GM18505 (cell line): Measurements from ENCODE around the gene CHRNA3.
"Not testable (repeated sequence)": the region's sequence is repeated elsewhere in the genome, so short reads cannot be mapped to it uniquely, and the experiment has no call there.

Experiments used
- ATAC-seq: cut with Tn5 transposase; IDR thresholded peaks from one replicate; pipeline ENCODE4 v1.9.1; 2021; ENCODE audit not compliant: unreplicated experiment
- POLR2A ChIP-seq: IDR thresholded peaks from 4 replicates; pipeline ENCODE4 v1.6.1; 2011; ENCODE audit warnings: borderline replicate concordance; ENCODE audit not compliant: insufficient read depth, insufficient read length; ENCODE audit errors: extremely low read depth

Gene CHRNA3

GRCh38 chr15:78617076-78617475, 3.7 kb downstream of the CHRNA3 start:
- TF ChIP-seq POLR2A: no peak
- ATAC-seq: no peak

DNA sequence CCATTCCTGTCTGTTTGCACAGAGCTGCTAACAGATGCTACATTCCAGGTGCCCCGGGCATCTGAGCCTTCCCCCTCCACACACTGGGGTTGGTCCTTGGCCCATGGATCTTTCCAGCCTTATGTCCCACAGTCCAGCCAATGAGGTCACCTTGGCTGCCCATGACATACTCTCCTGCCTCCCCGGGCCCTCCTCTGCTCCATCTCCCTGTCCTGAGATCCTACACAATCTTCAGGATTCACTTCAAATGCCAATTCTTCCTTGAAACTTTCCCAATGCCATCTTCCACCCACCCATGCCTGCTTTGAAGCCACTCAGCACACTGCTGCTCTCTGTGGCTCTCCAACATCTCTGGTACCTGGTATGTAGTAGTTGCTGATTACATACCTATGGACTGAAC, 4.3 kb downstream of the CHRNA3 start:
- ATAC-seq: no peak
- no peak for TF ChIP-seq POLR2A

- ATAC-seq: no peak
- no peak for TF ChIP-seq POLR2A
Observed at GRCh38 chr15:78615151-78615589, 5.6 kb downstream of the CHRNA3 start.

- TF ChIP-seq POLR2A: no peak
- no peak for ATAC-seq
Observed at GRCh38 chr15:78614021-78614420, 6.8 kb downstream of the CHRNA3 start.

- not testable (repeated sequence) for ATAC-seq
Observed at GRCh38 chr15:78609551-78609950, 11.2 kb downstream of the CHRNA3 start.

DNA sequence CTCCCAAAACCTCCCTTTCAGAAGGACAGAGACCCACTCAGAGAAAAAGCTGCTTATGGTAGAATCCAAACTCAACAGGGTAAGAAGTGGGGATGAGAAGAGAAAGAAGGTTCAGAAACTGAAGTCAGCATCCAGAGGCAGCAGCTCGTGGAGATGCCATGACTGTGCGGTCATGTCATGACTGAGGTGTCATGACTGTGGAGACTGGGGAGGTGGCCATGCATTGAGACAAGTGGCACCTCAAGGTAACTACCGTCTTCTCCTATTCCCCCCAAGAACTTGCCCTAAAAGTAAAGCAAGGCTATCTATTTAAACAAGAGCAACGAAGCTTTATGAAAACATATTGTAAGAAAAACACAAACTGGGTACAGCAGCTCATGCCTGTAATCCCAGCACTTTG, 15.1 kb downstream of the CHRNA3 start:
- TF ChIP-seq POLR2A: no peak
- ATAC-seq: no peak

DNA sequence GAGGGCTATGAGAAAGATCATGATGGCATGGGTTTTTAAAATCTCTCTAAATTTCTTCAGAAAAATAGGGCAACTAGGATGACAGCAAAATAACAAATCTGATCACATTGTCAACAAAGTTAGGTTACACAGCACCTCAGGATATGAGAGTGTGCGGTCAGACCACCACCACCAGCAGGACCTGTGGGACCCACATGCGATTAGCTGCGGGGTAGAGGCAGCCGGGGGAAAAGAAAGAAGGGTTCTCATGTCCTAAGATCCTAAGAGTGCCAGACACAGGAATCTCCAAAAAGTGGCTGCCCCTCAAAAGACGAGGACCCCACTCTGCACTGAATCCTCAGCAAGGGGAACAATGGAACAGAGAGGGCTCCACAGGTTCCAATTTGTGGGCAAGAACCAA, 15.6 kb downstream of the CHRNA3 start:
- no peak for ATAC-seq
- TF ChIP-seq POLR2A: no peak

DNA sequence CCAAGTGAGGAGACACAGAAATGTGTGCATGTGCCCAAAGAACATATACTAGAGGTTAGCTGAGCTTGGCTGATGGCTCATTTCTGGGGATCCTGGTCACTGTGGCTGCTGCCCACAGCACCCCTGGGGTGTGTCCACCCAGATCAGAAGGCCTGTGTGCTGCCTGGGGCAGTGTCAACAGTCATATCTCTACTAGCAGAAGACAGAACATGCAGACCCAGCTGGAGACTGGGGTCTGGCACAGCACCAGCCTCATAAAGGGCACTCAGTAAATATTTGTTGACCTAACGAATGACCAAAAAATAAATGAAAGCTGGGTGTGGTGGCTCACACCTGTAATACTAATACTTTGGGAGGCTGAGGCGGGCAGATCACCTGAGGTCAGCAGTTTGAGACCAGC, 16.4 kb downstream of the CHRNA3 start:
- TF ChIP-seq POLR2A: no peak
- ATAC-seq: no peak

GRCh38 chr15:78603467-78603866, 17.3 kb downstream of the CHRNA3 start:
- TF ChIP-seq POLR2A: no peak
- ATAC-seq: no peak

GRCh38 chr15:78599189-78599588, 21.6 kb downstream of the CHRNA3 start:
- ATAC-seq: no peak
- TF ChIP-seq POLR2A: no peak

DNA sequence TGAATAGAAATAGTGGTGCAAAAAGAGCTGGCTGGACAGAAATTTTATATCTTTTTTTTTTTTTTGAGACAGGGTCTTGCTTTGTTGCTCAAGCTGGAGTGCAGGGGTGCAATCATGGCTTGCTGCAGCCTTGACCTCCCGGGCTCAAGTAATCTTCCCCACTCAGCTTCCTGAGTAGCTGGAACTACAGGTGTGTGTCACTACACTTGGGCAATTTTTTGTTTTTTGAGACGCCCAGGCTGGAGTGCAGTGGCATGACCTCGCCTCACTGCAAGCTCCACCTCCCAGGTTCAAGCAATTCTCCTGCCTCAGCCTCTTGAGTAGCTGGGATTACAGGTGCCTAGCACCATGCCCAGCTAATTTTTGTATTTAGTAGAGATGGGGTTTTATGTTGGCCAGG, 22.4 kb downstream of the CHRNA3 start:
- no peak for TF ChIP-seq POLR2A
- no peak for ATAC-seq

GRCh38 chr15:78597583-78597982, 23.2 kb downstream of the CHRNA3 start:
- no peak for ATAC-seq
- no peak for TF ChIP-seq POLR2A

GRCh38 chr15:78574944-78575343, 45.9 kb downstream of the CHRNA3 start:
- ATAC-seq: no peak
- TF ChIP-seq POLR2A: no peak

DNA sequence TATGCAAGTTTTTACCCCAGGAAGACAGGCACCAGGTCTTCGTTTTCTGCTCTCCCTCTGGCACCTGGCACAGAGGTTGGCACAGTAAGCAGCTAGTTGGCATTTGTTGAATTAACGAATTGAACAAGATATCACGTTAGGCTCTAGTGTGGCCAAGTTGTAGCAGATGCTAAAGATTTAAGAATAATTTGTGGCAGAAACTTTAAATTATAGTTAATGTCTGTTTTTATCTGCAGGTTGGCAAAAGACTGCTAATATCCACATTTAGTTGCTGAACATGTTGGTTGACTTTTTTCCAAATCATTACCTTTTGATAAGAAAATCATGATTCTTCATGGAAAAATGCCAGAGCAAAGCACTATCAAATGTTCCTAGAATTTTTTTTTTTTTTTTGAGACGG, 47.4 kb downstream of the CHRNA3 start:
- no peak for ATAC-seq
- TF ChIP-seq POLR2A: no peak

DNA sequence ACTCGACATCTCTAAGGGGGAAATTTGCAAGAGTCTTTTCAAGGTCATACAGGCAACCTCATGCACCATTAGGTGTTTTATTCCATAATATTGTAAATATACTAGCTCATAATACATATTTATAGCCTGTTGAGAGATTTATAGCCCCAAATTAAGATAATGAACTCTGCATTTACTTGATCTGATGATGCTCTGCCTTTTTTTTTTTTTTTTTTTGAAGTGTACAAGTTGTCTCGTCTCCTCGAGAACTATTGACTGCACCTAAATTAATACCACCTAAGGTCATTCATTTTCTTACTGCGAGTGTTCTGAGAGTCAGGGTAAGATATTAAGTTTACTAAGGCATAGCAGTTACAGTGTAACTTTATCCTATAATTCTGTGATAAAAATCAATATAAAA, 49.4 kb downstream of the CHRNA3 start:
- no peak for ATAC-seq
- no peak for TF ChIP-seq POLR2A
